K562 (cell line): ENCODE measurements around the gene MYCL. TPM values are rescaled to one million over a fixed set of nuclear protein-coding genes. Genes with fewer than 3 reads are reported as not detected.
A peak's percentile ranks its signal among the peaks of the same experiment; 100 is the strongest.

Experiments used
- ATAC-seq: fragments of 200-7000 bp; cut with Tn5 transposase; 3 replicates; pipeline ENCODE4 v1.9.1; 2020; ENCODE audit warnings: moderate library complexity
- BruUV-seq: library from RNA; stranded (reverse); fragments of 400-500 nt; replicated peaks from 2 replicates; lab custom pipeline; 2021; lab: Mats Ljungman, UMichigan
- CTCF ChIA-PET: fragments of 300-600 bp; formaldehyde crosslinking; extraction: SDS; loops from one replicate; lab custom pipeline; 2021; ENCODE audit warnings: low intra/inter-chr PET ratio; lab: Yijun Ruan, JAX
- POLR2A ChIA-PET: fragments of 300-600, 350-650 bp; sonication (Branson Sonifier 250); formaldehyde crosslinking; extraction: SDS; loops from one replicate; lab custom pipeline; 2021; ENCODE audit warnings: antibody characterized with exemption, inconsistent platforms; lab: Yijun Ruan, JAX
- DNase-seq, 4 experiments: peaks; one replicate each; pipeline versions ENCODE4 v3.0.0 to v3.0.0-alpha.2; 2011 to 2018; ENCODE audit warnings: low spot score in 3 of 4, mixed read lengths in 3 of 4; ENCODE audit errors: extremely low read depth in 1 of 4
- FAIRE-seq: peaks from 2 replicates; lab custom pipeline; 2011; peaks lifted over from hg19 to GRCh38; lab: Jason Lieb, UNC
- H2AFZ ChIP-seq: 2 replicates; pipeline ENCODE4 v1.6.0; 2011; ENCODE audit warnings: low read depth, low read length, control low read depth, inconsistent platforms
- H3K27ac ChIP-seq: fragments of 200-600 bp; 3 replicates; pipeline ENCODE4 v1.8.0; 2011; ENCODE audit warnings: low read depth, mild to moderate bottlenecking, control low read depth, inconsistent platforms, low read length, moderate library complexity, mixed read lengths; ENCODE audit errors: extremely low read depth
- H3K27me3 ChIP-seq, 2 experiments: fragments of 300-600 bp in 1 of 2; 2 replicates in 1 of 2; 3 replicates in 1 of 2; pipeline versions ENCODE4 v1.6.0 to v1.8.0; 2011; ENCODE audit warnings: inconsistent platforms in 2 of 2, low read length in 2 of 2, mild to moderate bottlenecking in 1 of 2, mixed read lengths in 1 of 2, moderate library complexity in 1 of 2; ENCODE audit not compliant: control insufficient read depth in 2 of 2, insufficient read depth in 2 of 2
- H3K36me3 ChIP-seq: fragments of 300-600 bp; 3 replicates; pipeline ENCODE4 v1.8.0; 2011; ENCODE audit warnings: mild to moderate bottlenecking, low read length, inconsistent platforms; ENCODE audit not compliant: control insufficient read depth, insufficient read depth
- H3K4me1 ChIP-seq, 2 experiments: fragments of 200-600 bp in 1 of 2; replicated peaks in 1 of 2; 2 replicates in 1 of 2; 3 replicates in 1 of 2; pipeline versions ENCODE4 v1.5.1 to v1.8.0; 2011; ENCODE audit warnings: inconsistent platforms in 2 of 2, low read length in 2 of 2, mild to moderate bottlenecking in 1 of 2, mixed read lengths in 1 of 2, moderate library complexity in 1 of 2; ENCODE audit not compliant: control insufficient read depth in 2 of 2, insufficient read depth in 2 of 2
- H3K4me2 ChIP-seq: 2 replicates; pipeline ENCODE4 v1.6.1; 2011; ENCODE audit warnings: low read length, control low read depth, inconsistent platforms, mixed read lengths; ENCODE audit not compliant: insufficient read depth
- H3K4me3 ChIP-seq: fragments of 200-600 bp; sonication (generic), shearing (Covaris generic); 2 replicates; pipeline ENCODE4 v1.5.1; 2016; ENCODE audit warnings: control low read depth, inconsistent platforms
- H3K79me2 ChIP-seq: fragments of 200-600 bp; 3 replicates; pipeline ENCODE4 v1.8.0; 2011; ENCODE audit warnings: low read length, inconsistent platforms; ENCODE audit not compliant: control insufficient read depth, insufficient read depth
- H3K9ac ChIP-seq, 2 experiments: 2 replicates each; pipeline versions ENCODE4 v1.6.0 to v1.6.1; 2011; ENCODE audit warnings: low read depth in 2 of 2, low read length in 2 of 2, control low read depth in 1 of 2, inconsistent platforms in 1 of 2, mild to moderate bottlenecking in 1 of 2, mixed read lengths in 1 of 2; ENCODE audit not compliant: insufficient read depth in 1 of 2
- H3K9me1 ChIP-seq: one replicate; pipeline ENCODE4 v1.6.0; 2011; ENCODE audit warnings: inconsistent platforms, mild to moderate bottlenecking, low read length, moderate library complexity; ENCODE audit not compliant: control insufficient read depth, insufficient read depth
- H3K9me3 ChIP-seq: replicated peaks from 2 replicates; pipeline ENCODE4 v1.5.1; 2011; ENCODE audit warnings: low read depth, low read length, inconsistent platforms; ENCODE audit not compliant: control insufficient read depth, insufficient read depth
- H4K20me1 ChIP-seq: replicated peaks from 2 replicates; pipeline ENCODE4 v1.6.1; 2011; ENCODE audit warnings: low read length, inconsistent platforms, mixed read lengths; ENCODE audit not compliant: control insufficient read depth, insufficient read depth
- BCOR ChIP-seq: fragments of 450-650 bp; IDR thresholded peaks from 2 replicates; pipeline ENCODE4 v1.6.1; 2016
- E2F5 ChIP-seq: sonication (generic); formaldehyde crosslinking; IDR thresholded peaks from 2 replicates; pipeline ENCODE4 v1.8.0; 2022; ENCODE audit warnings: mild to moderate bottlenecking, missing genetic modification reagents
- HMG20A ChIP-seq: fragments of 450-650 bp; formaldehyde crosslinking; conservative IDR thresholded peaks from 2 replicates; pipeline ENCODE4 v1.4.0; 2020; ENCODE audit warnings: mild to moderate bottlenecking, mixed read lengths
- HNRNPL ChIP-seq: fragments of 200-400 bp; formaldehyde crosslinking; IDR thresholded peaks from 2 replicates; pipeline ENCODE4 v1.6.1; 2017; ENCODE audit warnings: low read depth, mild to moderate bottlenecking, low read length
- KDM4B ChIP-seq, 2 experiments: fragments of 450-650 bp in 1 of 2; sonication (generic) in 1 of 2; IDR thresholded peaks; 2 replicates each; pipeline ENCODE4 v1.6.1; 2016 to 2017; ENCODE audit warnings: borderline replicate concordance in 2 of 2, antibody characterized with exemption in 1 of 2, low read depth in 1 of 2, mild to moderate bottlenecking in 1 of 2
- LEF1 ChIP-seq: fragments of 450-650 bp; IDR thresholded peaks from 2 replicates; pipeline ENCODE4 v1.6.1; 2016; ENCODE audit warnings: mild to moderate bottlenecking
- PHF20 ChIP-seq: fragments of 450-650 bp; IDR thresholded peaks from 2 replicates; pipeline ENCODE4 v1.6.1; 2018; ENCODE audit not compliant: partially characterized antibody
- PRPF4 ChIP-seq: fragments of 200-400 bp; formaldehyde crosslinking; IDR thresholded peaks from one replicate; pipeline ENCODE4 v1.6.1; 2017; ENCODE audit warnings: low read length, low read depth, mild to moderate bottlenecking; ENCODE audit not compliant: insufficient read depth, poor library complexity, severe bottlenecking
- RHOXF2B ChIP-seq: fragments of 250-450 bp; sonication (Bioruptor Pico); conservative IDR thresholded peaks from 2 replicates; pipeline ENCODE4 v1.5.1; 2021
- SETDB1 ChIP-seq: IDR thresholded peaks from one replicate; pipeline ENCODE4 v1.6.1; 2012; ENCODE audit warnings: low read length, control low read depth, inconsistent platforms
- SFPQ ChIP-seq: fragments of 200-400 bp; formaldehyde crosslinking; IDR thresholded peaks from 2 replicates; pipeline ENCODE4 v1.6.1; 2017; ENCODE audit warnings: mild to moderate bottlenecking, low read depth, low read length, moderate library complexity
- XRCC5 ChIP-seq: fragments of 200-400 bp; formaldehyde crosslinking; IDR thresholded peaks from 2 replicates; pipeline ENCODE4 v1.6.1; 2017; ENCODE audit warnings: low read depth, mild to moderate bottlenecking, low read length
- ZBTB43 ChIP-seq: sonication (generic); formaldehyde crosslinking; IDR thresholded peaks from 2 replicates; pipeline ENCODE4 v1.8.0; 2023; ENCODE audit warnings: mild to moderate bottlenecking, missing genetic modification reagents
- ZNF140 ChIP-seq: fragments of 250-450 bp; sonication (Bioruptor Pico); IDR thresholded peaks from 2 replicates; pipeline ENCODE4 v1.8.0; 2021; ENCODE audit warnings: moderate library complexity, mild to moderate bottlenecking, inconsistent platforms
- ZNF253 ChIP-seq: fragments of 250-450 bp; sonication (Bioruptor Pico); conservative IDR thresholded peaks from 2 replicates; pipeline ENCODE4 v1.6.1; 2021; ENCODE audit warnings: mild to moderate bottlenecking
- ZNF324 ChIP-seq: fragments of 250-450 bp; sonication (Bioruptor Pico); IDR thresholded peaks from 2 replicates; pipeline ENCODE4 v1.4.0; 2020; ENCODE audit warnings: mild to moderate bottlenecking
- ZNF583 ChIP-seq: fragments of 250-450 bp; sonication (Bioruptor Pico); IDR thresholded peaks from 2 replicates; pipeline ENCODE4 v1.4.0; 2020
- ZNF699 ChIP-seq: fragments of 250-450 bp; sonication (Bioruptor Pico); IDR thresholded peaks from 2 replicates; pipeline ENCODE4 v1.8.0; 2021; ENCODE audit warnings: mild to moderate bottlenecking, moderate library complexity; ENCODE audit not compliant: insufficient replicate concordance
- WGBS: fragments of 100-300 bp; shearing (Covaris generic); methylation state at CpG from one replicate; pipeline ENCODE4 v1.1.6; 2016; ENCODE audit warnings: low coverage, mixed read lengths; ENCODE audit not compliant: insufficient coverage; ENCODE audit errors: missing lambda C conversion rate; 5-methylcytosine and 5-hydroxymethylcytosine counted together
- in situ Hi-C: fragments of 300-500 bp; cut with MboI; formaldehyde crosslinking; loops from 4 replicates; pipeline ENCODE4 v1.15.0; 2018; ENCODE audit warnings: inconsistent platforms, mixed read lengths
- intact Hi-C: fragments of 100-400 bp; cut with micrococcal nuclease; formaldehyde crosslinking; loops from 2 replicates; pipeline ENCODE4 v1.14.2; 2022
- polyA plus RNA-seq, 8 experiments: library from polyadenylated mRNA; depleted of rRNA in 4 of 8; stranded (reverse) in 5 of 8; unstranded in 3 of 8; fragments of >200 nt; fragmentation: Nextera tagmentation in 2 of 8; fragmentation: Illumina TruSeq in 1 of 8; extraction: Ambion mirVana in 2 of 8; extraction: Trizol in 1 of 8; gene quantifications; 2 replicates each; pipeline versions ENCODE4 v1.2.1 to v1.2.3, GENCODE V29; 2011 to 2014; ENCODE audit warnings: inconsistent platforms in 1 of 8, missing spikeins in 1 of 8
- total RNA-seq, 7 experiments: library from RNA; depleted of rRNA in 6 of 7; stranded (reverse); fragments of >200 nt in 6 of 7; fragmentation: Illumina TruSeq in 2 of 7; extraction: Trizol in 2 of 7; gene quantifications; 2 replicates each; pipeline versions ENCODE4 v1.2.1 to v1.2.3, GENCODE V29; 2011 to 2021; ENCODE audit warnings: low replicate concordance in 1 of 7

The MYCL gene
- total and polyA plus RNA-seq, 9 of the 15 experiments (the other 6 are each of a cell fraction or from before 2014, with no cell fraction given) = 3.5 to 22.0 (median 12.8) TPM

GRCh38 chr1:39900662-39901463, 854 bp downstream of the MYCL start:
- in situ Hi-C loops (no loop called here), intact Hi-C loops (no loop called here)
- Histone ChIP-seq H4K20me1 (no peaks in the 10 kb centered on the region), H3K36me3 (no peaks in the 10 kb centered on the region; the same call in 2 of the 3 replicates), H3K9me1 (peaks cover 4% of the 10 kb centered on the region), H3K4me1 (peaks cover 37 to 40% of the 10 kb centered on the region in 2 experiments; a peak in 4 of 5 replicates), H2AFZ (peak overlapping the region; percentile 84), H3K9ac (peak overlapping the region; percentile 88 to 97), H3K27me3 (peaks cover 3 to 14% of the 10 kb centered on the region in 2 experiments), H3K4me3 (peak overlapping the region; percentile 80), H3K79me2 (peaks cover 23% of the 10 kb centered on the region), H3K27ac (peak overlapping the region; percentile 64), H3K9me3 (0 out of 2 replicates have a peak, but pooled peaks cover 2% of the 10 kb centered on the region), H3K4me2 (peak overlapping the region; percentile 86)
- CTCF ChIA-PET = interaction anchor here (0.6 to 2.9 kb wide), 4 partner anchors 18 to 101 kb away, joined by 3 to 43 read pairs (median 4); no protein-coding TSS in a partner anchor
- FAIRE-seq = peak; percentile 40
- no TSS peak for BruUV-seq
- DNase-seq = peak; percentile 49 to 60 (median 54)
- POLR2A ChIA-PET = interaction anchor here (0.6 to 8.9 kb wide), 17 partner anchors 8 to 550 kb away, joined by 3 to 92 read pairs (median 4); partner anchors contain the start of gene TRIT1
- 2% methylated on average over 52 of the region's 64 CpGs for WGBS
- ATAC-seq = peak; percentile 37
- no peak; the same call in 1 of the 2 replicates for TF ChIP-seq LEF1
- TF ChIP-seq HMG20A (CRISPR knock-in tag) = no peak
- TF ChIP-seq SETDB1 = no peak
- no peak for TF ChIP-seq RHOXF2B (CRISPR knock-in tag)
- TF ChIP-seq PHF20 = no peak
- TF ChIP-seq XRCC5 = 0 out of 2 replicates have a peak, but pooled peaks have one; percentile 3
- no peak for TF ChIP-seq KDM4B (IDR thresholded peaks at IDR 0.05; ENCODE audit: borderline replicate concordance in 2 of 2, low read depth in 1 of 2)
- no peak for TF ChIP-seq PRPF4
- TF ChIP-seq HNRNPL = no peak
- no peak for TF ChIP-seq ZNF699
- TF ChIP-seq E2F5 (CRISPR knock-in tag) = no peak
- no peak for TF ChIP-seq SFPQ
- TF ChIP-seq BCOR = peak; percentile 17; the same call in 1 of the 2 replicates
- TF ChIP-seq ZBTB43 = 0 out of 2 replicates have a peak, but pooled peaks have one; percentile 26
- TF ChIP-seq ZNF253 = no peak
- no peak for TF ChIP-seq ZNF140 (CRISPR knock-in tag)
- TF ChIP-seq ZNF583 (CRISPR knock-in tag) = no peak
- TF ChIP-seq ZNF324 (CRISPR knock-in tag) = no peak
